ENCODE results near the gene CLDN22. TPM values are rescaled to one million over a fixed set of nuclear protein-coding genes. Genes with fewer than 3 reads are reported as not detected.
"Not testable (repeated sequence)": the region's sequence is repeated elsewhere in the genome, so short reads cannot be mapped to it uniquely, and the experiment has no call there.

The CLDN22 gene
- total RNA-seq, 1 experiment from 2014 or later: not detected

GRCh38 chr4:183329954-183330742 lies 10.1 kb upstream of the CLDN22 start:
- Histone ChIP-seq H3K4me3 (ENCODE audit: low read length) (no peak overlapping the region), H3K4me1 (ENCODE audit: low read length) (no peaks in the 10 kb centered on the region), H3K27ac (ENCODE audit: low read length) (no peak overlapping the region), H3K79me2 (ENCODE audit: low read length) (no peaks in the 10 kb centered on the region), H3K36me3 (ENCODE audit: insufficient read depth, low read length) (no peaks in the 10 kb centered on the region), H3K27me3 (ENCODE audit: low read length) (no peaks in the 10 kb centered on the region), H4K20me1 (ENCODE audit: insufficient read depth, low read depth, low read length) (no peaks in the 10 kb centered on the region), H2AFZ (ENCODE audit: low read length) (no peak overlapping the region), H3K9me2 (replicated peaks; ENCODE audit: insufficient read depth, low read length) (no peaks in the 10 kb centered on the region), H3K9me3 (ENCODE audit: low read length) (no peaks in the 10 kb centered on the region), H3K4me2 (ENCODE audit: low read depth, low read length, poor library complexity, severe bottlenecking) (no peak overlapping the region), H3K9ac (ENCODE audit: low read length) (no peak overlapping the region)
- DNase-seq: no peak

DNA sequence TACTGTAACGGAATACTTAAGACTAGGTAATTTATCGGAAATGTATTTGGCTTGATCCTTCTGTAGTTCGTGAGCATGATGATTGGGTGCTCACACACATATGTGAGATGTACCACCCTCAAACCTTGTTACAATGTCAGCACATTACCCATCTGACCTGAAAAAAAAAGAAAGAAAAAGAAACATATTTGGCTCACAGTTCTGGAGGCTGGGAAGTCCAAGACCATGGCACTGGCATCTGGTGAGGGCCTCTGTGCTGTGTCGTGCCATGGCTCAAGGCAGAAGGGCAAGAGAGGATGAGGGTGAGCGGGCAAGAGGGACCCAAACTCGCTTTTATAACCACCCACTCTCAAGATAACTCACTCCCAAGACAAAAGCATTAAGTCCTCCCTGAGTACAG lies 9.2 kb upstream of the CLDN22 start:
- Histone ChIP-seq H3K9ac (ENCODE audit: low read length) (no peak overlapping the region), H2AFZ (ENCODE audit: low read length) (no peak overlapping the region), H3K4me3 (ENCODE audit: low read length) (no peak overlapping the region), H3K36me3 (ENCODE audit: insufficient read depth, low read length) (no peaks in the 10 kb centered on the region), H3K4me2 (ENCODE audit: low read depth, low read length, poor library complexity, severe bottlenecking) (no peak overlapping the region), H3K27me3 (ENCODE audit: low read length) (no peaks in the 10 kb centered on the region), H3K9me3 (ENCODE audit: low read length) (no peaks in the 10 kb centered on the region), H3K4me1 (ENCODE audit: low read length) (no peaks in the 10 kb centered on the region), H3K27ac (ENCODE audit: low read length) (no peak overlapping the region), H4K20me1 (ENCODE audit: insufficient read depth, low read depth, low read length) (no peaks in the 10 kb centered on the region), H3K79me2 (ENCODE audit: low read length) (no peaks in the 10 kb centered on the region), H3K9me2 (replicated peaks; ENCODE audit: insufficient read depth, low read length) (no peaks in the 10 kb centered on the region)
- DNase-seq: no peak

DNA sequence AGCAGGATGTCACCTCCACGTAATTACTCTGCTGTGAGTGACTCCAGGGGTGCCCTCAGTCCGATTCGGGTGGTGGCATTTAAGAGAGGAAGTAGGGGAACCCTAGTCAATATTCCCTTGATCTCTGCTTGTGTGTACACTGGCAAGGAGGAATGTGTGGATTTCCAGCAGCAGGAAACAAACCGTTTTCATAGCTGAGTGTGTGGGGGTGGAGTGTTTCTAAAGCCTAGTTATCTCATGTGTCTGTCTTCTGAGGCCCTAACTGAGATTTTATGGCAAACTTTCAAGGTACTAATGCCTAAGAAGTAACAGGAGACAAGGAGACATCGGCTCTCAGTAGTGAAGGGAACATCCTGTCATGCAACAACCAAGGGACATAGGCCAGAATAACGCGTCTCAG lies 8.8 kb upstream of the CLDN22 start:
- no peaks in the 10 kb centered on the region for H3K9me2 ChIP-seq (replicated peaks; ENCODE audit: insufficient read depth, low read length)
- H4K20me1 ChIP-seq (ENCODE audit: insufficient read depth, low read depth, low read length): no peaks in the 10 kb centered on the region
- no peaks in the 10 kb centered on the region for H3K79me2 ChIP-seq (ENCODE audit: low read length)
- H3K9me3 ChIP-seq (ENCODE audit: low read length): no peaks in the 10 kb centered on the region
- no peaks in the 10 kb centered on the region for H3K36me3 ChIP-seq (ENCODE audit: insufficient read depth, low read length)
- no peaks in the 10 kb centered on the region for H3K27me3 ChIP-seq (ENCODE audit: low read length)
- H3K4me3 ChIP-seq (ENCODE audit: low read length): no peak overlapping the region
- H3K4me1 ChIP-seq (ENCODE audit: low read length): no peaks in the 10 kb centered on the region
- H3K9ac ChIP-seq (ENCODE audit: low read length): no peak overlapping the region
- no peak overlapping the region for H2AFZ ChIP-seq (ENCODE audit: low read length)
- H3K27ac ChIP-seq (ENCODE audit: low read length): no peak overlapping the region
- DNase-seq: no peak
- H3K4me2 ChIP-seq (ENCODE audit: low read depth, low read length, poor library complexity, severe bottlenecking): no peak overlapping the region

DNA sequence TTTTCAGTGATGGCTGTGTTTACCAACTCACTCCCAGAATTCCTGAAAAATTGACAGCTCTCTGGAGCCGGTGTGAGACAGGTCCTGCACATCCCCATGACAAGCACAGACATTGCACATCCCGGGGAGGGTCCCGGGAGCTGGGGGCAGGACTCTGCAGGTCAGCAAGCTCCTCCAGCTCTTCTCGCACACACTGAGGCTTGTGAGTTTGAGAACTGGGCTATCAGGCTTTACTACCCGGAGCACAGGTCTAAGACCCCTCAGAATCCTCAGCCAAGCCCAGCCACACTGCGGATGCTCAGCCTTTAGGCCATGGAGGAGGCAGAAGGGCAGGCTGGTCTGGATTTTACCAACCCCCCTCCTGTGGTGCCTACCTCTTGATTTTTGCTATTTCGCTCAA lies 7.8 kb upstream of the CLDN22 start:
- no peaks in the 10 kb centered on the region for H3K79me2 ChIP-seq (ENCODE audit: low read length)

DNA sequence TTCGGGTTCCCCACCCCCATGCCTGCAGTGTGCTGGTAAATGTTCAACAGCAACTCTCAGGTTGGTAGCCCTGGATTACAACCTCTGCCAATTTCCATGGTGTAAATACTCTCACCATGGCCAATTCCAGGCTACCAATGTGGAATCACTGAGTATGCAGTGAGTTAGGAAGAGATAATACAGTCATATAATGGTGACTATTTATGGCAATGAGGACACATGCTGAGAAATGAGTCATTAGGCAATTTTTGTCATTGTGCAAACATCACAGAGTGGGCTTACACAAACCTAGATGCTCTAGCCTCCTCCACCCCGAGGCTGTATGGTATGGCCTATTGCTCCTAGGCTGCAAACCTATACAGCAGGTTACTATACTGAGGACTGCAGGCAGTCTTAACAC lies 6.8 kb upstream of the CLDN22 start:
- Histone ChIP-seq H3K9me3 (ENCODE audit: low read length) (no peaks in the 10 kb centered on the region), H3K36me3 (ENCODE audit: insufficient read depth, low read length) (no peaks in the 10 kb centered on the region), H3K4me2 (ENCODE audit: low read depth, low read length, poor library complexity, severe bottlenecking) (no peak overlapping the region), H2AFZ (ENCODE audit: low read length) (no peak overlapping the region), H3K79me2 (ENCODE audit: low read length) (no peaks in the 10 kb centered on the region), H3K4me3 (ENCODE audit: low read length) (no peak overlapping the region), H3K27ac (ENCODE audit: low read length) (no peak overlapping the region), H3K9me2 (replicated peaks; ENCODE audit: insufficient read depth, low read length) (no peaks in the 10 kb centered on the region), H4K20me1 (ENCODE audit: insufficient read depth, low read depth, low read length) (no peaks in the 10 kb centered on the region), H3K9ac (ENCODE audit: low read length) (no peak overlapping the region), H3K4me1 (ENCODE audit: low read length) (no peaks in the 10 kb centered on the region), H3K27me3 (ENCODE audit: low read length) (no peaks in the 10 kb centered on the region)
- DNase-seq: no peak

More for the DNA sequence above, 7.8 kb upstream of the CLDN22 start:
- no peaks in the 10 kb centered on the region for H3K36me3 ChIP-seq (ENCODE audit: insufficient read depth, low read length)
- H3K27ac ChIP-seq (ENCODE audit: low read length): no peak overlapping the region
- H3K4me3 ChIP-seq (ENCODE audit: low read length): no peak overlapping the region
- H3K27me3 ChIP-seq (ENCODE audit: low read length): no peaks in the 10 kb centered on the region
- H3K9me3 ChIP-seq (ENCODE audit: low read length): no peaks in the 10 kb centered on the region
- no peaks in the 10 kb centered on the region for H4K20me1 ChIP-seq (ENCODE audit: insufficient read depth, low read depth, low read length)
- no peak for DNase-seq
- H3K9me2 ChIP-seq (replicated peaks; ENCODE audit: insufficient read depth, low read length): no peaks in the 10 kb centered on the region
- H3K4me2 ChIP-seq (ENCODE audit: low read depth, low read length, poor library complexity, severe bottlenecking): no peak overlapping the region
- no peak overlapping the region for H3K9ac ChIP-seq (ENCODE audit: low read length)
- no peaks in the 10 kb centered on the region for H3K4me1 ChIP-seq (ENCODE audit: low read length)
- H2AFZ ChIP-seq (ENCODE audit: low read length): no peak overlapping the region

DNA sequence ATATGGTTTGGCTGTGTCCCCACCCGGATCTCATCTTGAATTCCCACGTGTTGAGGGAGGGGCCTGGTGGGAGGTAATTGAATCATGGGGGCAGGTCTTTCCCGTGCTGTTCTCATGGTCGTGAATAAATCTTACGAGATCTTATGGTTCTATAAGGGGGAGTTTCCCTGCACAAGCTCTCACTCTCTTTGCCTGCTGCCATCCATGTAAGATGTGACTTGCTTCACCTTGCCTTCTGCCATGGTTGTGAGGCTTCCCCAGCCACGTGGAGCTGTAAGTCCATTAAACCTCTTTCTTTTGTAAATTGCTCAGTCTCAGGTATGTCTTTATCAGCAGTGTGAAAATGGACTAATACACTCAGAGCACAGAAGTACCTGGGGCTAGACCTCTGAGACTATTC lies 6.3 kb upstream of the CLDN22 start:
- H2AFZ ChIP-seq (ENCODE audit: low read length); H3K27ac ChIP-seq (ENCODE audit: low read length); H3K4me3 ChIP-seq (ENCODE audit: low read length); H3K9ac ChIP-seq (ENCODE audit: low read length); H3K79me2 ChIP-seq (ENCODE audit: low read length); DNase-seq; H3K27me3 ChIP-seq (ENCODE audit: low read length); H3K9me3 ChIP-seq (ENCODE audit: low read length); H3K9me2 ChIP-seq (replicated peaks; ENCODE audit: insufficient read depth, low read length); H3K4me1 ChIP-seq (ENCODE audit: low read length); H4K20me1 ChIP-seq (ENCODE audit: insufficient read depth, low read depth, low read length); H3K4me2 ChIP-seq (ENCODE audit: low read depth, low read length, poor library complexity, severe bottlenecking); H3K36me3 ChIP-seq (ENCODE audit: insufficient read depth, low read length): not testable (repeated sequence)

DNA sequence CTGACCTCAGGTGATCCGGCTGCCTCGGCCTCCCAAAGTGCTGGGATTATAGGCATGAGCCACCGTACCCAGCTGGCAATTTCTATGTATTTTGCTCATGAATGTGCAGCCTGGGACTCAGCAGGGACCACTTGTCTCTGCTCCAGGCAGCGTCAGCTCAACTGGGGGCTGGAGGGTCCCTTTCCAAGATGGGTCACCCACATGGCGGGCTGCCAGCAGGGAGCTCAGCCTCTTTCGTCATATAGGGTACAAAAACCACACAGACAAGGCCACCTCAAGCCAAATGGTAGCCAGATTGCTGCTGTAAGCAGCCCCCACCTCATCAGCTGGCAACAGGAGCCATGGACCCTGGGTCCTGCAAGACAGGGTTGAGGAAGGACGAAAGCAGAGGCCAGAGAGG lies 4.5 kb upstream of the CLDN22 start:
- no peak for DNase-seq
- H2AFZ ChIP-seq (ENCODE audit: low read length): no peak overlapping the region
- H3K9ac ChIP-seq (ENCODE audit: low read length): no peak overlapping the region
- no peaks in the 10 kb centered on the region for H4K20me1 ChIP-seq (ENCODE audit: insufficient read depth, low read depth, low read length)
- no peak overlapping the region for H3K4me2 ChIP-seq (ENCODE audit: low read depth, low read length, poor library complexity, severe bottlenecking)
- no peak overlapping the region for H3K4me3 ChIP-seq (ENCODE audit: low read length)
- no peaks in the 10 kb centered on the region for H3K9me3 ChIP-seq (ENCODE audit: low read length)
- H3K79me2 ChIP-seq (ENCODE audit: low read length): no peaks in the 10 kb centered on the region
- H3K27me3 ChIP-seq (ENCODE audit: low read length): no peaks in the 10 kb centered on the region
- H3K9me2 ChIP-seq (replicated peaks; ENCODE audit: insufficient read depth, low read length): no peaks in the 10 kb centered on the region
- H3K36me3 ChIP-seq (ENCODE audit: insufficient read depth, low read length): no peaks in the 10 kb centered on the region
- H3K4me1 ChIP-seq (ENCODE audit: low read length): no peaks in the 10 kb centered on the region
- no peak overlapping the region for H3K27ac ChIP-seq (ENCODE audit: low read length)

- not testable (repeated sequence) for H3K79me2 ChIP-seq (ENCODE audit: low read length); DNase-seq; H3K36me3 ChIP-seq (ENCODE audit: insufficient read depth, low read length)
Observed at GRCh38 chr4:183324056-183324455, 4.0 kb upstream of the CLDN22 start.

More at GRCh38 chr4:183324056-183324455, 4.0 kb upstream of the CLDN22 start:
- H2AFZ ChIP-seq (ENCODE audit: low read length); H3K4me1 ChIP-seq (ENCODE audit: low read length); H3K4me2 ChIP-seq (ENCODE audit: low read depth, low read length, poor library complexity, severe bottlenecking); H3K9me3 ChIP-seq (ENCODE audit: low read length); H3K4me3 ChIP-seq (ENCODE audit: low read length); H3K27ac ChIP-seq (ENCODE audit: low read length); H4K20me1 ChIP-seq (ENCODE audit: insufficient read depth, low read depth, low read length); H3K27me3 ChIP-seq (ENCODE audit: low read length); H3K9me2 ChIP-seq (replicated peaks; ENCODE audit: insufficient read depth, low read length); H3K9ac ChIP-seq (ENCODE audit: low read length): not testable (repeated sequence)

Measured in Karpas-422 (cell line).